Panc1 (cell line): ENCODE data around the gene KLHL9. TPM values are rescaled to one million over a fixed set of nuclear protein-coding genes. Genes with fewer than 3 reads are reported as not detected.

Experiments
- ATAC-seq: fragments of 200-7000 bp; cut with Tn5 transposase; 2 replicates; pipeline ENCODE4 v1.9.1; 2020; ENCODE audit warnings: mild to moderate bottlenecking, moderate library complexity
- BruUV-seq: library from RNA; stranded (reverse); fragments of 400-500 nt; replicated peaks from 2 replicates; lab custom pipeline; 2021; lab: Mats Ljungman, UMichigan
- CTCF ChIA-PET: fragments of 300-600 bp; sonication (Branson Sonifier 250); formaldehyde crosslinking; loops from one replicate; lab custom pipeline; 2022; ENCODE audit warnings: antibody characterized with exemption; lab: Charles Lee
- POLR2A ChIA-PET: fragments of 300-600 bp; sonication (Branson Sonifier 250); formaldehyde crosslinking; loops from one replicate; lab custom pipeline; 2022; ENCODE audit warnings: antibody characterized with exemption; lab: Charles Lee
- DNase-seq: peaks from one replicate; pipeline ENCODE4 v3.0.0-alpha.2; 2010; ENCODE audit warnings: low read depth, low spot score
- H3K27ac ChIP-seq: 2 replicates; pipeline ENCODE4 v1.5.1; 2011; ENCODE audit warnings: mild to moderate bottlenecking, low read length, inconsistent platforms
- H3K27me3 ChIP-seq: fragments of 200-500 bp; sonication (Bioruptor generic); 2 replicates; pipeline ENCODE4 v1.6.0; 2014; ENCODE audit warnings: low read length, inconsistent platforms; ENCODE audit not compliant: control insufficient read depth, insufficient read depth
- H3K36me3 ChIP-seq: fragments of 200-500 bp; sonication (Bioruptor generic); 2 replicates; pipeline ENCODE4 v1.5.1; 2014; ENCODE audit warnings: inconsistent platforms, mild to moderate bottlenecking, low read length, moderate library complexity; ENCODE audit not compliant: control insufficient read depth, insufficient read depth
- H3K4me1 ChIP-seq: 2 replicates; pipeline ENCODE4 v1.5.1; 2011; ENCODE audit warnings: inconsistent platforms, mild to moderate bottlenecking, low read length, moderate library complexity; ENCODE audit not compliant: control insufficient read depth, insufficient read depth
- H3K4me3 ChIP-seq, 2 experiments: 2 replicates each; pipeline ENCODE4 v1.5.1; 2011 to 2012; ENCODE audit warnings: low read depth in 2 of 2, low read length in 2 of 2, mild to moderate bottlenecking in 2 of 2, inconsistent platforms in 1 of 2, moderate library complexity in 1 of 2
- H3K9me3 ChIP-seq: fragments of 200-500 bp; sonication (Bioruptor generic); 2 replicates; pipeline ENCODE4 v1.5.1; 2014; ENCODE audit warnings: low read depth, mild to moderate bottlenecking, inconsistent platforms, low read length, moderate library complexity; ENCODE audit not compliant: control insufficient read depth, insufficient read depth
- CTCF ChIP-seq: fragments of 450-650 bp; IDR thresholded peaks from 2 replicates; pipeline ENCODE4 v1.5.1; 2017; ENCODE audit warnings: mild to moderate bottlenecking
- POLR2AphosphoS5 ChIP-seq: IDR thresholded peaks from 2 replicates; pipeline ENCODE4 v1.6.1; 2012; ENCODE audit warnings: mild to moderate bottlenecking, low read depth, low read length, moderate library complexity
- REST ChIP-seq, 2 experiments: IDR thresholded peaks; 2 replicates each; pipeline ENCODE4 v1.6.1; 2011 to 2012; ENCODE audit warnings: low read depth in 2 of 2, control low read depth in 1 of 2, low read length in 1 of 2, mild to moderate bottlenecking in 1 of 2, moderate library complexity in 1 of 2; ENCODE audit not compliant: insufficient read depth in 1 of 2
- SIN3A ChIP-seq: IDR thresholded peaks from 2 replicates; pipeline ENCODE4 v1.6.1; 2012; ENCODE audit warnings: low read depth, mild to moderate bottlenecking, low read length, moderate library complexity, borderline replicate concordance; ENCODE audit not compliant: insufficient read depth
- TCF7L2 ChIP-seq: IDR thresholded peaks from 2 replicates; pipeline ENCODE4 v1.6.1; 2011; ENCODE audit warnings: mild to moderate bottlenecking, low read depth, low read length, inconsistent platforms
- in situ Hi-C: cut with HindIII; loops from 2 replicates; pipeline ENCODE4 v1.10.0; 2016; ENCODE audit warnings: low sequenced_read_pairs, low pct_unique_long_range_greater_than_20kb
- intact Hi-C: fragments of 100-400 bp; cut with micrococcal nuclease; formaldehyde crosslinking; loops from one replicate; pipeline ENCODE4 v1.10.0; 2022; ENCODE audit not compliant: unreplicated experiment
- total RNA-seq: library from RNA; stranded (reverse); gene quantifications from one replicate; pipeline ENCODE4 v1.2.1, GENCODE V29; 2021; ENCODE audit not compliant: unreplicated experiment

The KLHL9 gene
- total RNA-seq, 1 experiment from 2014 or later: 7.4 TPM

GRCh38 chr9:21333226-21333625 is 2.0 kb downstream of the KLHL9 start:
- Histone ChIP-seq H3K4me3 (peak overlapping the region; percentile 73 to 85; a peak in 3 of 4 replicates), H3K36me3 (no peaks in the 10 kb centered on the region; the same call in none of the 2 replicates), H3K27ac (no peak overlapping the region), H3K9me3 (no peaks in the 10 kb centered on the region), H3K27me3 (no peaks in the 10 kb centered on the region), H3K4me1 (no peaks in the 10 kb centered on the region)
- ChIA-PET POLR2A (no interaction called here), CTCF (no interaction called here)
- intact Hi-C loops: no loop called here
- DNase-seq (no peak), ATAC-seq (no peak)
- no TSS peak for BruUV-seq
- TF ChIP-seq REST (IDR thresholded peaks at IDR 0.05; ENCODE audit: insufficient read depth in 1 of 2, low read depth in 2 of 2, low read length in 1 of 2) (no peak), TCF7L2 (no peak)
- in situ Hi-C loops: no loop called here

- H3K4me3 ChIP-seq: no peak overlapping the region
- in situ Hi-C loops (no loop called here), intact Hi-C loops (no loop called here)
- ChIA-PET POLR2A (interaction anchor here (0.7 kb wide), 1 partner anchor 64 kb away, joined by 5 read pairs; no protein-coding TSS in a partner anchor), CTCF (no interaction called here)
- DNase-seq (no peak), ATAC-seq (no peak)
- H3K27ac ChIP-seq: no peak overlapping the region
- BruUV-seq: no TSS peak
- no peaks in the 10 kb centered on the region for H3K4me1 ChIP-seq
- TF ChIP-seq TCF7L2 (no peak), POLR2AphosphoS5 (no peak), SIN3A (no peak), CTCF (no peak), REST (IDR thresholded peaks at IDR 0.05; ENCODE audit: insufficient read depth in 1 of 2, low read depth in 2 of 2, low read length in 1 of 2) (no peak)
- no peaks in the 10 kb centered on the region for H3K9me3 ChIP-seq
- H3K36me3 ChIP-seq: no peaks in the 10 kb centered on the region; the same call in none of the 2 replicates
- H3K27me3 ChIP-seq: no peaks in the 10 kb centered on the region
These were observed 3.4 kb downstream of the KLHL9 start for GRCh38 chr9:21331676-21332402.
